ENCODE results near the gene PARP2.

DNA sequence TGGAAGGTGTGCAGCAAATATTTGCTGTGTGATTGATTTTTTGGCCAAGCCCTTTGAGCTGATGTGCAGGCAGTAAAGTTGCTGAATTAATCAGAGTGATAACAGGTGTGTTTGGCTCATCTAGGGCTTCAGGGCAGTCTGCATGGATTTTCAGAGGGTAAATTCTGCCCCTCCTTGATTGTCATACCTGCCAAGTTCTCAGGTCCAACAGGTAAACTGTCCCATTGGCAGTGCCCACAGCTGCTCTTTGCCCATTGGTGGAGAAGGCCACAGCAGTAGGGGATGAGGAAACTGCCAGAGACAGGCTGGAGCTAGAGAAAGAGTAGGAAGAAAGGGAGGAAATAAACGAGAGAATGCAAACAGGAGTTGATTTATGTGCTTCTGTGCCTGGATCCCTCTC lies 36.3 kb downstream of the PARP2 start:
- no peak for TF ChIP-seq POLR2AphosphoS5 (IDR thresholded peaks at IDR 0.05; ENCODE audit: borderline replicate concordance, low read depth, low read length)
- TF ChIP-seq EZH2 (IDR thresholded peaks at IDR 0.05) = no peak
- no peak for TF ChIP-seq FOXP2 (optimal IDR thresholded peaks at IDR 0.05; ENCODE audit: control extremely low read depth, extremely low read length, insufficient read depth)

All from SK-N-MC (cell line).